Keratinocyte (primary cell): ENCODE data around the gene CEBPG. TPM values are rescaled to one million over a fixed set of nuclear protein-coding genes. Genes with fewer than 3 reads are reported as not detected.

Experiments
- DNase-seq: peaks from one replicate; pipeline ENCODE4 v3.0.0-alpha.2; 2011; ENCODE audit warnings: low read depth, missing footprints, low spot score
- FAIRE-seq: peaks from 2 replicates; lab custom pipeline; 2011; peaks lifted over from hg19 to GRCh38; lab: Jason Lieb, UNC
- H2AFZ ChIP-seq: 2 replicates; pipeline ENCODE4 v1.6.0; 2012; ENCODE audit warnings: low read length, control low read depth, inconsistent platforms; ENCODE audit not compliant: control insufficient read depth
- H3K27ac ChIP-seq: 2 replicates; pipeline ENCODE4 v1.5.1; 2011; ENCODE audit warnings: low read length; ENCODE audit not compliant: control insufficient read depth, insufficient read depth
- H3K27me3 ChIP-seq: 3 replicates; pipeline ENCODE4 v1.6.0; 2011; ENCODE audit warnings: low read length; ENCODE audit not compliant: control insufficient read depth, insufficient read depth; ENCODE audit errors: extremely low read depth
- H3K36me3 ChIP-seq, 2 experiments: 2 replicates in 1 of 2; 3 replicates in 1 of 2; pipeline ENCODE4 v1.5.1; 2011; ENCODE audit warnings: low read length in 2 of 2, mild to moderate bottlenecking in 1 of 2; ENCODE audit not compliant: control insufficient read depth in 2 of 2, insufficient read depth in 2 of 2; ENCODE audit errors: extremely low read depth in 1 of 2
- H3K4me1 ChIP-seq: 3 replicates; pipeline ENCODE4 v1.5.1; 2011; ENCODE audit warnings: low read length; ENCODE audit not compliant: control insufficient read depth, insufficient read depth; ENCODE audit errors: extremely low read depth
- H3K4me2 ChIP-seq: 3 replicates; pipeline ENCODE4 v1.6.0; 2011; ENCODE audit warnings: low read depth, low read length; ENCODE audit not compliant: control insufficient read depth, insufficient read depth; ENCODE audit errors: extremely low read depth
- H3K4me3 ChIP-seq, 3 experiments: fragments of 200-600 bp in 1 of 3; sonication (generic) in 1 of 3; 2 replicates in 2 of 3; 3 replicates in 1 of 3; pipeline ENCODE4 v1.5.1; 2011 to 2016; ENCODE audit warnings: low read length in 3 of 3, mild to moderate bottlenecking in 3 of 3, control low read depth in 2 of 3, inconsistent platforms in 1 of 3, low read depth in 1 of 3, mixed read lengths in 1 of 3, mixed run types in 1 of 3, moderate library complexity in 1 of 3; ENCODE audit not compliant: control insufficient read depth in 2 of 3, insufficient read depth in 2 of 3; ENCODE audit errors: extremely low read depth in 1 of 3
- H3K79me2 ChIP-seq: 2 replicates; pipeline ENCODE4 v1.6.0; 2012; ENCODE audit warnings: low read length; ENCODE audit not compliant: control insufficient read depth, insufficient read depth
- H3K9ac ChIP-seq: 3 replicates; pipeline ENCODE4 v1.6.0; 2011; ENCODE audit warnings: low read length; ENCODE audit not compliant: control insufficient read depth, insufficient read depth; ENCODE audit errors: extremely low read depth
- H3K9me1 ChIP-seq: 3 replicates; pipeline ENCODE4 v1.6.0; 2011; ENCODE audit warnings: low read length; ENCODE audit not compliant: control insufficient read depth, insufficient read depth; ENCODE audit errors: extremely low read depth
- H3K9me3 ChIP-seq: 2 replicates; pipeline ENCODE4 v1.5.1; 2012; ENCODE audit warnings: low read depth, low read length; ENCODE audit not compliant: control insufficient read depth
- H4K20me1 ChIP-seq: 3 replicates; pipeline ENCODE4 v1.6.0; 2011; ENCODE audit warnings: low read length; ENCODE audit not compliant: control insufficient read depth, insufficient read depth; ENCODE audit errors: extremely low read depth
- CTCF ChIP-seq, 3 experiments: IDR thresholded peaks in 1 of 3; conservative IDR thresholded peaks in 1 of 3; optimal IDR thresholded peaks in 1 of 3; 2 replicates in 2 of 3; 3 replicates in 1 of 3; pipeline versions ENCODE3 to v1.5.1; 2011; ENCODE audit warnings: low read length in 3 of 3, mild to moderate bottlenecking in 3 of 3, moderate library complexity in 2 of 3, control low read depth in 1 of 3, inconsistent platforms in 1 of 3; ENCODE audit not compliant: insufficient read depth in 2 of 3; ENCODE audit errors: extremely low read depth in 1 of 3
- EZH2 ChIP-seq: IDR thresholded peaks from one replicate; pipeline ENCODE4 v1.6.1; 2012; ENCODE audit warnings: inconsistent platforms, mild to moderate bottlenecking, low read length, moderate library complexity
- dilution Hi-C: fragments of 300-500 bp; cut with MboI; formaldehyde crosslinking; loops from one replicate; pipeline ENCODE4 v1.7.0; 2020; ENCODE audit warnings: low sequenced_read_pairs; ENCODE audit not compliant: extremely low pct_ligation_motif_present
- polyA plus RNA-seq, 5 experiments: library from polyadenylated mRNA; depleted of rRNA in 3 of 5; stranded (reverse) in 3 of 5; stranded (forward) in 1 of 5; unstranded in 1 of 5; fragments of >200 nt; gene quantifications; 1 replicate in 1 of 5; 2 replicates in 3 of 5; 3 replicates in 1 of 5; pipeline versions ENCODE4 v1.2.1 to v1.2.3, GENCODE V29; 2011 to 2012; ENCODE audit warnings: missing spikeins in 2 of 5, low read depth in 1 of 5, low replicate concordance in 1 of 5

CEBPG gene
- polyA plus RNA-seq, 1 donor (not counting 4 experiments of a cell fraction or from before 2014, with no cell fraction given), result 31.9 TPM

GRCh38 chr19:33329736-33330135 lies 43.8 kb upstream of the CEBPG start:
- TF ChIP-seq CTCF (optimal IDR thresholded peaks at IDR 0.05 in 1 of 3, IDR thresholded peaks at IDR 0.05 in 1 of 3, conservative IDR thresholded peaks at IDR 0.05 in 1 of 3; ENCODE audit: extremely low read depth in 1 of 3, insufficient read depth in 2 of 3, low read length in 3 of 3) (no peak), EZH2 (no peak)
- DNase-seq (no peak), FAIRE-seq (no peak)
- H3K36me3 ChIP-seq, result no peaks in the 10 kb centered on the region
- H3K9me3 ChIP-seq, result peaks cover 3% of the 10 kb centered on the region
- no peak overlapping the region for H2AFZ ChIP-seq
- no peak overlapping the region for H3K27ac ChIP-seq
- no peaks in the 10 kb centered on the region for H4K20me1 ChIP-seq
- no peaks in the 10 kb centered on the region for H3K79me2 ChIP-seq
- H3K9ac ChIP-seq, result no peak overlapping the region
- H3K4me1 ChIP-seq, result no peaks in the 10 kb centered on the region
- H3K4me3 ChIP-seq, result no peak overlapping the region
- no peaks in the 10 kb centered on the region for H3K9me1 ChIP-seq
- no peaks in the 10 kb centered on the region for H3K27me3 ChIP-seq
- H3K4me2 ChIP-seq, result no peak overlapping the region
- dilution Hi-C loops, result no loop called here

DNA sequence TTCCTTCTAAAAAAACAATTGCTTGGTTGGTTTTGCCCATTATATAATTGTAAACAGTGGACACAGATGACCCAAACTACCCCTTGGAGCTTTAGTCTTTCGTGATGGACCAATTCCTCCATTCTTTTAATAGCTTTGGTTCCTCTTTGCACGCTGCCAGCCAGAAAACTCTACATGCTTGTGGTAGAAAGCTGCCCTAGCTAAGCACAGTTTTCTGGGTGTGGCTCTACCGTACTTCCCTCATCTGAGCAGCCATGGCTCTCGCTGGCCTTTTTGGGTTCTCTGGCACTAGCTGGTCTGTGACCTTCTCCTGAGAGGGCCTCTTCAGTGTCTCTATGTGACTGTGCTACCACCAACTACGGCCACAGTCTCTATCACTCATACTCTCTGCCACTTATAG lies 41.3 kb upstream of the CEBPG start:
- no peak overlapping the region for H3K9ac ChIP-seq
- TF ChIP-seq EZH2 (no peak), CTCF (optimal IDR thresholded peaks at IDR 0.05 in 1 of 3, IDR thresholded peaks at IDR 0.05 in 1 of 3, conservative IDR thresholded peaks at IDR 0.05 in 1 of 3; ENCODE audit: extremely low read depth in 1 of 3, insufficient read depth in 2 of 3, low read length in 3 of 3) (no peak)
- no peaks in the 10 kb centered on the region for H3K9me1 ChIP-seq
- no peak overlapping the region for H3K4me3 ChIP-seq
- H3K4me1 ChIP-seq, result no peaks in the 10 kb centered on the region
- H3K27me3 ChIP-seq, result no peaks in the 10 kb centered on the region
- H3K27ac ChIP-seq, result no peak overlapping the region
- DNase-seq (no peak), FAIRE-seq (no peak)
- no peak overlapping the region for H3K4me2 ChIP-seq
- no peaks in the 10 kb centered on the region for H3K79me2 ChIP-seq
- no peak overlapping the region for H2AFZ ChIP-seq
- H4K20me1 ChIP-seq, result no peaks in the 10 kb centered on the region
- no peaks in the 10 kb centered on the region for H3K36me3 ChIP-seq
- dilution Hi-C loops, result no loop called here
- no peaks in the 10 kb centered on the region for H3K9me3 ChIP-seq
